Measurements from ENCODE around the gene LRMDA.

- TF ChIP-seq, protein P1, sequence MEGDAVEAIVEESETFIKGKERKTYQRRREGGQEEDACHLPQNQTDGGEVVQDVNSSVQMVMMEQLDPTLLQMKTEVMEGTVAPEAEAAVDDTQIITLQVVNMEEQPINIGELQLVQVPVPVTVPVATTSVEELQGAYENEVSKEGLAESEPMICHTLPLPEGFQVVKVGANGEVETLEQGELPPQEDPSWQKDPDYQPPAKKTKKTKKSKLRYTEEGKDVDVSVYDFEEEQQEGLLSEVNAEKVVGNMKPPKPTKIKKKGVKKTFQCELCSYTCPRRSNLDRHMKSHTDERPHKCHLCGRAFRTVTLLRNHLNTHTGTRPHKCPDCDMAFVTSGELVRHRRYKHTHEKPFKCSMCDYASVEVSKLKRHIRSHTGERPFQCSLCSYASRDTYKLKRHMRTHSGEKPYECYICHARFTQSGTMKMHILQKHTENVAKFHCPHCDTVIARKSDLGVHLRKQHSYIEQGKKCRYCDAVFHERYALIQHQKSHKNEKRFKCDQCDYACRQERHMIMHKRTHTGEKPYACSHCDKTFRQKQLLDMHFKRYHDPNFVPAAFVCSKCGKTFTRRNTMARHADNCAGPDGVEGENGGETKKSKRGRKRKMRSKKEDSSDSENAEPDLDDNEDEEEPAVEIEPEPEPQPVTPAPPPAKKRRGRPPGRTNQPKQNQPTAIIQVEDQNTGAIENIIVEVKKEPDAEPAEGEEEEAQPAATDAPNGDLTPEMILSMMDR (conservative IDR thresholded peaks at IDR 0.05; ENCODE audit: low read depth, low read length): no peak
- no peak for TF ChIP-seq EZH2 (IDR thresholded peaks at IDR 0.05; ENCODE audit: borderline replicate concordance, low read depth, low read length, poor library complexity, severe bottlenecking)
Measured at GRCh38 chr10:75450075-75450445, 18.6 kb downstream of the LRMDA start.
